Measurements from ENCODE around the gene ALKBH5.

GRCh38 chr17:18237461-18237860 lies 53.8 kb downstream of the ALKBH5 start:
- TF ChIP-seq CTCF (IDR thresholded peaks at IDR 0.05) (no peak), RORB (CRISPR knock-in tag; IDR thresholded peaks at IDR 0.05) (no peak), FOXJ3 (CRISPR knock-in tag; IDR thresholded peaks at IDR 0.05; ENCODE audit: borderline replicate concordance) (no peak), MLX (CRISPR knock-in tag; IDR thresholded peaks at IDR 0.05) (no peak), USF2 (CRISPR knock-in tag; IDR thresholded peaks at IDR 0.05) (no peak), E2F5 (CRISPR knock-in tag; IDR thresholded peaks at IDR 0.05) (no peak), IRF1 (CRISPR knock-in tag; IDR thresholded peaks at IDR 0.05) (no peak), NR1H2 (CRISPR knock-in tag; IDR thresholded peaks at IDR 0.05) (no peak), PRDM15 (CRISPR knock-in tag; IDR thresholded peaks at IDR 0.05) (no peak), CREB1 (CRISPR knock-in tag; IDR thresholded peaks at IDR 0.05) (no peak), AFF4 (CRISPR knock-in tag; IDR thresholded peaks at IDR 0.05; ENCODE audit: borderline replicate concordance) (no peak)

Measured in WTC11 (cell line).